HG03520 (cell line): ENCODE measurements around the gene LIPG.

ENCODE experiments used
- ATAC-seq: cut with Tn5 transposase; IDR thresholded peaks from one replicate; pipeline ENCODE4 v1.9.1; 2021; ENCODE audit warnings: mild to moderate bottlenecking, moderate library complexity; ENCODE audit not compliant: unreplicated experiment

The LIPG gene

GRCh38 chr18:49631146-49631866 is 69.4 kb downstream of the LIPG start:
- ATAC-seq: no peak

GRCh38 chr18:49632588-49632987 is 70.7 kb downstream of the LIPG start:
- ATAC-seq: no peak

- no peak for ATAC-seq
These were observed 76.4 kb downstream of the LIPG start for GRCh38 chr18:49638209-49638785.

GRCh38 chr18:49638891-49639557 is 77.2 kb downstream of the LIPG start:
- ATAC-seq: no peak

GRCh38 chr18:49639643-49640391 is 78.0 kb downstream of the LIPG start:
- no peak for ATAC-seq

- no peak for ATAC-seq
These were observed 78.9 kb downstream of the LIPG start for GRCh38 chr18:49640741-49641140.

- no peak for ATAC-seq
These were observed 83.3 kb downstream of the LIPG start for GRCh38 chr18:49645196-49645595.

GRCh38 chr18:49645841-49646351 is 84.0 kb downstream of the LIPG start:
- ATAC-seq: no peak

- no peak for ATAC-seq
These were observed 85.0 kb downstream of the LIPG start for GRCh38 chr18:49646873-49647272.

- no peak for ATAC-seq
These were observed 85.8 kb downstream of the LIPG start for GRCh38 chr18:49647496-49648168.

GRCh38 chr18:49648326-49648725 is 86.5 kb downstream of the LIPG start:
- no peak for ATAC-seq
